Measurements from ENCODE around the gene ADAMTS2.

The ADAMTS2 gene

DNA sequence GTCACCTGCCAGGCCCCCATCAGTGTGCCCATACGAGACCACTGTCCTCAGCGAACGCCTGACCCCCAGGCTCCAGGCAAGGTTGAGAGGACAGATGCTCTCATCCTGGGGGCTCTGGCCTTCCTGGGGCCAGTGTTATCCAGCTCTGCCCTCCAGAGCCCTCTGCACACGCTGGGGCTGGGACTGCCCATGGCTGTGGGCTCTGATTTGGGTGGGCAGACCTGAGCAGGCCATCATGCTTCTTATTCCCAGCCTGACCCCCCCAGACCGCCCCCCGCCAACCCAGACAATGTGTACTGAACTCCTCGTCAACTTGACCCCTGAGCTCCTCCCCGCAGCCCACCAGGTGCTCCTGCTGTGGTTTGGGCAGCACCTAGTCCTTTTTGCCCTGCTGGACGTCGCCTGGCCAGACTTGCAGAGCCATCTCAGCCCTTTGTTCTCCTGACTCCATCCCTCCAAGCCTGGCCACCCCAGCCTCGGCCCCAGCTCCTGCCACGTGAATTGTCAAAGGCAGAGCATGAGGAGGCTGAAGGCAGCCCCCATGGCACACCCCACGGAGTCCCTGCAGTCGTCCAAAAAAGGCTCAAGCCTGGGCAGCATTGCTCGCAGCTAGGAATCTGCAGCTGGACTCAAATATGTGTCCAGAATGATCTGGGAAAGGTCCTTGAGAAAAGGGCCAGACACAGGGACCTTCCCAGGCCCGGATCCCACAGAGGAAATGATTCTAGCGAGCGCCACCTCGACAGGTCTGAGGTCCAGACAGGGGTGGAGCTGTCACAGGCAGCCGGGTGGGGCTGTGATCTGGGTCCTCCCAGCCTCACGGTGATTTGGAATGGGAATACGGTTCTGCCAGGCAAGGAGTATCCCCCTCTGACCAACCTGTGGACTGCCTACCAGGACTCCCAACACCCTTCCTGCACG lies 87.0 kb downstream of the ADAMTS2 start:
- in situ Hi-C loops (cut with MboI; ENCODE audit: low sequenced_read_pairs) = no loop called here

DNA sequence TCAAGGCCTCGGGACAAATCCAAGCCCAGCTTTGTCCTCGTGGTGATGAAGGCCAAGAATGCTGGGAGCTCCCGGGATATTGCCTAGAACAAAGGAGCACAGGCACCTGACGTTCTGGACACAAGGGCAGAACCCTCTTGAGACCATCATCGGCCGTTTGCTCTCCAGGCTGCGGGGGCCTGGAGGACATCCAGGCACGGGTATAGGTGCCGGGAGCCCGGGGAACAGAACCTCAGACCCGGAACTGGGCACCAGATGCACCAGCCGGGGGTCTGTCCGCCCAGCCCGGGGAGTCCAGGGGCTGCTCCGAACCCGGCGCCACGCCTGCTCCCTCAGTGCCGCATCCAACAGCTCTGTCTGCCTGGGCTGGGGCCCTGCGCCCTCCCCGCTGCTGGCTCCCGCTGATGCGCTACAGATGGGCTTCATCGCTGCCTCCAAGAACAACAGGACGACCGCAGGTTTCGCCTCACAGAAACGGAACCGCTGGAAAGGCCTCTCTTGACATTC lies 88.0 kb downstream of the ADAMTS2 start:
- in situ Hi-C loops (cut with MboI; ENCODE audit: low sequenced_read_pairs) = no loop called here

DNA sequence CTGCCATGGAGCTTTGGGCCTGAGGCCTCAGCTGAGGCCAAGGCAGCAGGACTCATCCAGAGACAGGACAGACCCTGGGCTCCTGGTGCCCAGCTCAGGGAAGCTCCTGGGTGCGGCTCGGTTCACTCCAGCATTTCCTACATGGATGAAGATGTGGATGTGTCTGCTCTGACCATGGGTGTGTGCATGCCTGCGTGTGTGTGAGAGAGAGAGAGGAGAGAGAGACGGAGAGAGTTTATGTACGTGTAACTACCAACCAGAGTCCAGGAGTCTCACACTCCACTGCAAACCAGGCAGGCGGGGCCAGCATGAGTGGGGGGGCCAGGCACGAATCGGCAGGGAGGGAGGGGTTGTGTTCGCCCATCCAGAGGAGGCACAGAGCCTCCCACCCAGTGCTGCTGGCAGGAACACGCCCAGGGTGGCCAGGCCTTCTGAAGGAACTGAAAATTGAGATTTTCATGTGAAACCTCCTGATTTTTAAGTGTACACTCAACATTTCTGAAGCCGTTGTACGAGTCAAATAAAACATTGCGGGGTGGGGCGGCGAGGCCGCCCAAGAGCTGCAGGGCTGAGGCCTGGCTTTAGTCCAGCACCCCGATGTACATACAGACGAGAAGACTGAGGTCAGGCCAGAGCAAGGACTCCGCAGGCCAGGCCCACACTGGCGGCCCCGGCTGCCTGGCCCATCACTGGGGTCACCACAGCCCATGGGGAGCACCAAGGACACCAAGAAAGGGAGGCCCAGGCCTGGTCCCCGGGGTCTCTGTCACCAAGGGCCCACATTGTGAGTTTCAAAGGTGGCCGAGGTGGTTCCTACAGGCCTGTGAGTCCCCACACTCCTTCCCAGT lies 88.7 kb downstream of the ADAMTS2 start:
- in situ Hi-C loops (cut with MboI; ENCODE audit: low sequenced_read_pairs) = no loop called here

DNA sequence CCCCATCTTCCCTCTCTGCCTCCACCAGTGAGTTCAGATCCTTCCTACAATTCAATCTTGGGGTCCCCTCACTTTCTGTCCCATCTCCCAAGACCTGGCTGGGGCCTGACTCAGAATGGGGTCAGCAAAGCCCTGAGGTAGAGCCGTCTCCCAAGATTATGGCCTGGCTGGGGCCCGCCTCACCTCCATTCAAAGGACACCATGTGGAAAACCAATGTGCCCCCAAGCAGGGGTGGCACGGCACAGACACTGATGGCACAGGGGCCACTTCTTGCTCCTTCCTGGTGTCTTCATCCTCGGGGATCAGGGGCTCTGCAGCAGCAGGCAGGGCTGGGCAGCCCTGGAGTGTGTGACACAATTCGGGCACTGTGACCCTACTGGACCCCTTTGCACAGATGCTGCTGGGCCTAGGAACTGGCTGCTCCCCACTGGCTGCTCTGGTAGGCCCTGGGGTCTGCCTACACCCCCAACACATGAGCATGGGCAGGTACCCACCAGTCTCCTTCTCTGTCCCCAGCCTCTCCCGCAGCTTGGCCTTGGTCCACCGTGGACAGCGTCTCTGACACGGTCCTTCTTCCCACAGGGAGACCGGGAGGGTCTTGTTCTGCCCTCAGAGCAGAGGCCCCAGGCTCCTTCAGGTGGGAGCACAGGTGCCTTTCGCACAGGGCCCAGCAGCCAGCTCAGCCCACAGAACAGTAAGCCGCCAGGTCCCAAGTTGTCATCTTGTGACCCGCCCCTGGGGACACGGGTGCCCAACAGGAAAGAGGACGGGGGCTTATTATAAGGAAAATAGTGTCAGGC lies 89.5 kb downstream of the ADAMTS2 start:
- in situ Hi-C loops (cut with MboI; ENCODE audit: low sequenced_read_pairs) = no loop called here

DNA sequence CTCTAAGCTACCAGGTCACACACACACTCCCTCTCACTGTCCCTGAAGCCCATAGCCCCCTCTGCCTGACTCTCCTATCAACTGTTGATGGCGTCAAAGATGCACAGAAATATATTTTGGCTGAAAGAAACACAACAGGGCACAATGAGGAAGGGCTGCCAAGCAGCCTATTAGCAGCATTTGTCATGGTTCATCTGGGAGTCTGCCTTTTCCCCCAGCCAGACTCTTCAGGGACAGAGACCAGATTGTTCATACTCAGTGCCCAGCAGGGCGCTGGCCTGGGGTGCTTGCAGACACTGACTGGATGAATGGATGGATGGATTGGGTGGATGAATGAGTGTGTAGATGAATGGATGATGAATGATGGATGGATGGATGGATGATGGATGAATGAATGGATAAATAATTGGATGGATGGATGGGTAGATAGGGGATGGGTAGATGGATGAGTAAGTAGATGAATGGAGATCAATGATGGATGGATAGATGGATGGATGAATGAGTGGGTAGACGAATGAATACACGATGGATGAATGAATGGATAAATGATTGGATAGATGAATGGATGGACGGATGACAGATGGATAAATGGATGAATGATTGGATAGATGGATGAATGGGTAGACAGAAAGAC lies 90.5 kb downstream of the ADAMTS2 start:
- in situ Hi-C loops (cut with MboI; ENCODE audit: low sequenced_read_pairs) = no loop called here

DNA sequence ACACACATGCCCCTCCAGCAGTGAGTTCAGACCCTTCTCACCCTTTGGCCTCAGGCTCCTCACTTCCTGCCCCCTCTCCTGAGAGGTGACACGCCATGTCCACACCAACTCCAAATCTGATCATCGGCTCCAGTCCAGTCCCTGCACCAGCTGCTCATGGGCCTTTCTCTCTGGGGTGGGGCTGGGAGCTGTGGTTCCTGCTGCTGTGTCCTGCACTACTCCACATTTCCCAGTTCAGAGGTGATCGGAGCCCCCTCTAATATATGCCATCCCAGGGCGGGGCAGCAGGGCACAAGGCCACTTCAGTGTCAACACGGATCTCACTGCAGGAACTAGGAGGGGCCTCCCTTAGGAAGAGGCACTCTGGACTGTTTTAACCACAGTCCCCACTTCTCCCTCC lies 91.5 kb downstream of the ADAMTS2 start:
- in situ Hi-C loops (cut with MboI; ENCODE audit: low sequenced_read_pairs) = no loop called here

DNA sequence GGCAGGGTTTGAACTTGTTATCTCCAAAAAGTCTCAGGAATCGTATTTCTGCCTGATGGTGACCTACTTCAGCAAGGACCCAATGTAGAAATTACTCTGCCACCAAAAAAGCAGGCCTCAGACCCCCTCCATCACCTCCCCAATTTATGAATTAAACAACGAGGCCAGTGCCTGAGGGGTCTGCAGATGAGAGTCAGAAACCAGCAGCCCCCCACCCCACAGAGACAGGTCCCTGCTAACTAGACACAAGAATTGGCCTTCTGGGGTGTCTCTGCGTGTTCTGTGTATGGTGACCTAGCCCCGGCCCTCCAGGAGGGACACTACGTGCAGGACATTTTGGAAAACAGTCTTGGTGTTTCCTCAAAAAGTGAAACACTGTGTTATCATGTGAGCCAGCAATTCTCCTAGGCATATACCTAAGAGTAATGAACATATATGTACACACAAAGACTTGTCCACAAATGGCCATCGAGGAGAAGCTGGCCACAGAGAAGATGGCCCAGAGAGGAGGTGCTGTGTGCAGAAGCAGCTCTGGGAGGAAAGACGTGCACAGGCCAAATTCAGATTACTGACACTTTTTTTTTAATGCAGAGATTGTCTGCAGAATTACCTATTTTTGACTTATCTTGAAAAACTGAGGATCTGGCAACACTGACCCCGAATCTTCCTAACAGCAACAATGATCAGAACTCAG lies 93.8 kb downstream of the ADAMTS2 start:
- in situ Hi-C loops (cut with MboI; ENCODE audit: low sequenced_read_pairs) = no loop called here

DNA sequence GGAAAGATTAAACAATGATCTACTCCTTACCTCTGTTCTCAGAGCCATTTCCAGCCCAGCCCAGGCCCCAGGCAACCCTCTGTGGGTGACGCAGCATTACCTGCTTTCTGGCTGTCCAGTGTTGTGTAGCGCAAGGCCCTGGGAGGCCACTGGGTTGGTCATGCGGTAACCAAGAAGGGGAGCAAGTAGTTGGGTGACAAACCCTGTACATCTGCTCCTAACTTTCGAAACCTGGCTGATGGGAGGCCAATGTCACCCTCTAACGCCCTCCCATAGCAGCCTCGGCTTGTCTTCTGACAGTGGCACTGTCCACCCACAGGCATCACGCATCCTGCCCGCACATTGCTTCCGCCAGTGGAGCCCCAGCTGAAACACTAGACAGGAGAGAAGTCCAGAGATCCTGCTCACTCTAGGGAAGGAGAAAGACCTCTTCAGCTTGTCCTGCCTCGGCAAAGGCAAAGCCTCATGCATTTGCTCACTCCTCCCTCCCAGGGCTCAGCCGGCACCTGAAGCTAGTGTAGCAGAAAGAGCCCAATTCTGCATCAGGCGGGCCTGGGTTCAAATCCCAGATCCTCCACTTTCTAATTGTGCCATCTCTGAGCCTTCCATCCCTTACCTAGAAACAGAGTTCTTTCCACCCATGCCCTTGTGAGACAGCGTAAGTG lies 94.6 kb downstream of the ADAMTS2 start:
- in situ Hi-C loops (cut with MboI; ENCODE audit: low sequenced_read_pairs) = no loop called here

DNA sequence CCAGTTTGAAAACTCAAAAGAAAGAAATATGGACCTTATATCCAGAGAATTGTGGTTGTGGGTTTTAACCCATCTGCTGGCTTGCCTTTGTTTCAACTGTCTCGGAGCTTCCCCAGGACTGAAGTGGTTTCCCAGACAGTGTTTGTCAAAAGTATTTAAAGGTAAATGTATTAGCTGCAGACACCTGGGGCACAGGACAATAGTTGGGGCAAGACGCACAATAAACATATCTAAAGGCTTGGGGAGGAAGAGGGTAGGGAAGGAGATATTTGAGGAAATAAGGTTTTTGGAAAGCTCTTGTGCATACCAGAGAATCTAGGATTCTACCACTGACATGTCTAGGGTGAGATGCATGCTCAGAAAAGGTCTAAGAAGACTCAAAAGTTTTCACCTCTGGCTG lies 99.0 kb downstream of the ADAMTS2 start:
- in situ Hi-C loops (cut with MboI; ENCODE audit: low sequenced_read_pairs) = no loop called here

DNA sequence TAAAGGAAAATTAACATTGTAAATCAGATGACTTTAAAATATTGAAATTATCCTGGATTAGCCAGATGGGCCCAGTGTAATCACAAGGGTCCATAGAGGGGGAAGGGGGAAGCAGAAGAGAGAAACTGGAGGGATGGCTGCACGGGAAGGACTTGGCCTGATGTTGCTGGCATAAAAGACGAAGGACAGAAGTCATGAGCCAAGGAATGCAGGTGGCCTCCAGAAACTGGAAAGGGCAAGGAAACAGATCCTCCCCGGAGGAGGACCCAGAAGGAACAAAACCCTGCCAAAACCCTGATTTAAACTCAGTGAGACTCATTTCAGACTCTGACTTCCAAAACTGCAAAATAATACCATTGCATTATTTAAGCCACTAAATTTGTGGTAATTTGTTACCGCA lies 100.2 kb downstream of the ADAMTS2 start:
- in situ Hi-C loops (cut with MboI; ENCODE audit: low sequenced_read_pairs) = no loop called here

DNA sequence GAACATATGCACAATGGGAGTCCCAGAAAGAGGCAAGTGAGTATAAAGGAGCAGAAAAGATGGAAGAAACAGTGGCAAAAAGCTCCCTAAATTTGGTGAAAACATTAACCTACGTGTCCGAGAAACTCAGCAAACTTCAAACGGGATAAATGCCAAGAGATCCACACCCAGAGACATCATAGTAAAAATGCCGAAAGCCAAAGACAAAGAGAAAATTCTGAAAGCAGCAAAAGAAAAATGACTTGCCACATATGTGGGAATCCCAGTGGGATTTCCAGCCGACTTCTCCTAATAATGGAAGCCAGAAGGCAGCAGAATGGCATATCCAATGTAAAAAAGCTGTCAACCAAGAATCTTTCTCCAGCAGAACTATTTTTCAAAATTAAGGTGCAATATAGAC lies 101.2 kb downstream of the ADAMTS2 start:
- in situ Hi-C loops (cut with MboI; ENCODE audit: low sequenced_read_pairs) = no loop called here

DNA sequence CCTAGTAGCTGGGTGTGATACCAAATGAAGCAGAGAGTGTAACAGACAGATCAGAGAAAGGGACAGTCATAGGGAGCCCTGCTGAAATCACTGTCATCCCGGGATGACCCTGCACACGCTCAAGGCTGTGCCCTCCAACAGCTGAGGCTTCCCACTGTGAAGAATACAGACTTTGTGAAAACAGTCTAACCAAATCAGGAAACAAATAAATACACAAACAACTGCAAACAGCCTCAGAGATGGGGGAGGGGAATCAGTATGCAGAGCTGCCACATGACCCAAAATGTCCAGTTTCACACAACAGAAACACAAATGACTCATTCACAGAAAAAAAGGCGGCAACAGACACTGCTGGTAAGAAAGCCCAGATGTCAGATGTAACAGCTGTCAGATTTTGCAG lies 101.9 kb downstream of the ADAMTS2 start:
- in situ Hi-C loops (cut with MboI; ENCODE audit: low sequenced_read_pairs) = no loop called here

DNA sequence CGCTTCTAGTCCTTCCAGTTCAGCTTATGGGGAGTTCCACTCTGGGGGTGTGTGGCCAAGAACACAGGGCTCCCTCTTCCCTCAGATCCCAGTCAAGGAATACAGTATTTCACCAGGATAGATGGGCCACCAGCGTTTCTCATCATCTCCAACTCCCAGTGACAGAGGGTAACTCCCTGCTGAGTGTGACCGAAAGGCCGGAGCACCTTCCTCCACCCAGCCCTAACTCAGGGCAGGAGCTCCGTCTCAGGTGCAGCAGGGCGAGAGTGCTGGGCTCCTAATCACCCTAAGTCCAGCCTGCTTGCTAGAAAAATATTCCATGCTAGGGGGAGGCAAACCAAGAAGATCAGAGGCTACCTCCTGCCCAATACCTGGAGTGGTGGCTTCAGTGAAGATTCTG lies 102.6 kb downstream of the ADAMTS2 start:
- in situ Hi-C loops (cut with MboI; ENCODE audit: low sequenced_read_pairs) = no loop called here

DNA sequence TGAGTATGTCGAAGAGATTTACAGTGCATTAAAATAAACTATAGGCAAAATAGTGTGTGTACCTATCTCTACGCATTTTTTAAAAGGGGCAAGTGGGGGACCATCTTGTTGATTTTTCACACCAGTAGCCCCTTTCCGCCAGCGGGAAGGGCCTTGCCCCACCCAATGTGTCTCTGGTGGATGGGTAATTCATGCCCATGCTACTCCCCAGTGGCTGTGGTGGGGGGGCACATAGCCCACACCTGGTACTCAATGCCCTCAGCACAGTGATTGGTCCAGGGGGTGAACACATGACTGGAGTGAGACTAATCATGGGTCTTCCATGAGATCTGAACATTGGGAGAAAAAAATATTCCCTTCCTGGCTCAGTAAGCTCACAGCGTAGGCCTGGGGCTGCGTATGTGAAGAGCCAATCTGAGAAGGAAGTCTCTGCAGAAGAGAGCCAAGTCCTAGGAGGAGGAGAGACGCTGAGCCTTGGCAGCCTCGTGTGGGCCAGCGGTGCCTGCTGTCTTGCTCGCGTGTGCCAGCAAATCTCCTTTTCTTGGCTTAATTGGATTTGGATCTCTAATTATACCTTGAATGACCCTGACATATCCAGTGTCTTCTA lies 103.4 kb downstream of the ADAMTS2 start:
- in situ Hi-C loops (cut with MboI; ENCODE audit: low sequenced_read_pairs) = no loop called here

DNA sequence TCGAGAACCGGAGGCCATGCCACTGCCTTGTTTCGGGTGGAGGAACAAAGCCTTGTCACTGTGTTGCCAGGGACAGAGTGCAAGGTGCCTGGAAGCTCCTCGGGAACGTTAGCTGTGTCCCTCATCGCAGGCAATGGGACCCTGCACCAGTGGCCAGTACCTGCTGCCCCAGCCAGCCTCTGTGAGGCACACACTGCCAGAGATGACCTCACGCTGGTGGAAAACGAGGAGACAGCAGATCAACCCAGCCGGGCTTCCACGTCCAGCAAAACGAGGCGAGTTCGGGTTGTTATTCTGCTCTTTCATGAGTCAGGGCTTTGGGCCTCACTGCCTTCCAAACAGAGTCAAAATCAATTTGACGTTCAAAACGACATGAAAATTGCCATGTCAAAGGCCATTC lies 104.1 kb downstream of the ADAMTS2 start:
- in situ Hi-C loops (cut with MboI; ENCODE audit: low sequenced_read_pairs) = no loop called here

DNA sequence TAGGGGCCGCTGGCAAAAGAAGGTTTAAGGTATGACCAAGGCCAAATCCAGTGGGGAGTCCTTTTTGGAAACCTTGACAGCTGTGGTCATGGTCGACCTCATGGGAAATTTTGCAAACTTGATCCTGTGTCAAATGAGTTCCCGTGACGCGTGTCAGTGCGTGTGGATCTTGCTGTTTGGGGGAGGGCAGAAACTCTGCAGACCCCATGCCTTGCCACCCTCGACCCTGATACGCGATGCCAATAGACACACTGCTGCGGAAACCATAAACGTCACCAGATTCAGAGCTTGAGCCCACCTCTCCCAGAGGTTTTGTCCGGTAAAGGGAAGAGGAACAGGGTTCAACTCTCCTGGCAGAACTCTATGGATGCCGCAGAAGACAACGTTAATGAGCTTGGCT lies 104.7 kb downstream of the ADAMTS2 start:
- in situ Hi-C loops (cut with MboI; ENCODE audit: low sequenced_read_pairs) = no loop called here

DNA sequence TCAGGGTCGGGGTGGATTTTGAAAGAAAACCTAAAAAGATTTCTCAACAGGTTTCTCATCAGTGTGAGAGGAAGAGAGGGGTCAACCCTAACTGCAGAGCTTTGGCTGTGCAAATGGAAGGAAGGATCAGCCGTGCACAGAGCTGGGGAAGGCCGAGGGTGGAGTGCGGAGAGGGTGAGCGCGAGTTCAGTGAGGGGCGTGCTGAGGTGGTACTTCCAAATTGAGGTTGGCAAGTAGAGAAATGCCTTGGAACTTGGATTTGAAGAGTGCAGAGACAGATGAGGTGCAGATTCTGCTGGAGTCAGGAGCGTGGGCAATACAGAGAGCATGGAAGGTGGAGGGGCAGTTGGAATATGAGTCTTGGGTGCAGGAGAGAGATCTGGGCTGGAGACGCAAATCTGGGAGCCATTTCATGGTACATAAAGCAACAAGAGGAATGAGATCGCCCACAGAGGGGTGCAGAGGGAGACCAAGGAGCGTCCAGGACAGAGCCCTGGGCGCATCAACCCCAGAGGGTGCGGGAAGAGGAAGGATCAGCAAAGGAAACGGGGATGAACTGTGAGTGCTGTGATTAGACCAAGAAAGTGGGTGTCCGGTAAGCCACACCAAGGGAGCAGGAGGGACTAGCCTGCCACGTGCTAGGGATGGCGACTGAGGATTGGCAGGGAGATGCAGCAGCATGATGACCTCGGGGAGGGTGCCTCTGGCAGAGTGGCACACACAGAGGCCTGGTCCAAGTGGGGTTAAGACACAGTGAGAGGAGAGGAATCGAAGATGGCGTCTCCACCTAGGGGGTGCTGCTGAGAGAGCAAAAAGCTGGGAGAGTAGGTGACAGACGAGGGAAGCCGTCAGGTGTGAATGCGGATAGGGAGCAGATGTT lies 105.8 kb downstream of the ADAMTS2 start:
- in situ Hi-C loops (cut with MboI; ENCODE audit: low sequenced_read_pairs) = no loop called here

DNA sequence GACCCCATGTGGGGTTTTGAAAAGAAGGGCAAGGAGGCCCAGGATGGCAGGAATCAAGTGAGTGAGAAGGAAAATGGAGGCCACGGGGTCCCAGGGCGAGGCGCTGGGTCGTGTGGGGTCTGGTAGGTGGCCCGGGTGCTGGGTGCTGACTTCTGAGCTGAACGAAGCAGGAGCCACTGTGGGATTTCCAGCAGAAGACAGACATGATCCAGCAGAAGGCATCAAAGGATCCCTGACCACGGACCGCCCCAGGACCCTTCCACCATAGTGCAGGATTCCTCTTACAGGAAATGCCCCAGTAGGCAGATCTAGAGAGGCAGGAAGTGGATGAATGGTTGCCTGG lies 106.7 kb downstream of the ADAMTS2 start:
- in situ Hi-C loops (cut with MboI; ENCODE audit: low sequenced_read_pairs) = no loop called here

Data from hTERT RPE-1 (cell line).